Duodenal mucosa (tissue), 2 donors: ENCODE data around the gene APPL2.
A peak's percentile ranks its signal among the peaks of the same experiment; 100 is the strongest.
"Not testable (repeated sequence)": the region's sequence is repeated elsewhere in the genome, so short reads cannot be mapped to it uniquely, and the experiment has no call there.

ENCODE experiments used
- H3K27ac ChIP-seq: one replicate; pipeline ENCODE4 v1.7.0; 2013; ENCODE audit warnings: low read depth, low read length
- H3K27me3 ChIP-seq, 2 donors: one replicate each; pipeline ENCODE4 v1.7.0; 2013; ENCODE audit warnings: low read length in 2 of 2, control low read depth in 1 of 2; ENCODE audit not compliant: insufficient read depth in 2 of 2, control insufficient read depth in 1 of 2
- H3K36me3 ChIP-seq, 2 donors: one replicate each; pipeline ENCODE4 v1.7.0; 2013; ENCODE audit warnings: low read length in 2 of 2, control low read depth in 1 of 2; ENCODE audit not compliant: insufficient read depth in 2 of 2, control insufficient read depth in 1 of 2
- H3K4me1 ChIP-seq, 2 donors: one replicate each; pipeline ENCODE4 v1.7.0; 2013; ENCODE audit warnings: low read length in 2 of 2, control low read depth in 1 of 2; ENCODE audit not compliant: insufficient read depth in 2 of 2, control insufficient read depth in 1 of 2
- H3K4me3 ChIP-seq, 2 donors: one replicate each; pipeline ENCODE4 v1.7.0; 2013; ENCODE audit warnings: low read length in 2 of 2, low read depth in 1 of 2
- H3K9ac ChIP-seq, 2 donors: one replicate each; pipeline ENCODE4 v1.7.0; 2013; ENCODE audit warnings: low read length in 2 of 2, low read depth in 1 of 2
- H3K9me3 ChIP-seq, 2 donors: one replicate each; pipeline ENCODE4 v1.7.0; 2013; ENCODE audit warnings: low read length in 2 of 2, control low read depth in 1 of 2; ENCODE audit not compliant: control insufficient read depth in 1 of 2

The APPL2 gene

DNA sequence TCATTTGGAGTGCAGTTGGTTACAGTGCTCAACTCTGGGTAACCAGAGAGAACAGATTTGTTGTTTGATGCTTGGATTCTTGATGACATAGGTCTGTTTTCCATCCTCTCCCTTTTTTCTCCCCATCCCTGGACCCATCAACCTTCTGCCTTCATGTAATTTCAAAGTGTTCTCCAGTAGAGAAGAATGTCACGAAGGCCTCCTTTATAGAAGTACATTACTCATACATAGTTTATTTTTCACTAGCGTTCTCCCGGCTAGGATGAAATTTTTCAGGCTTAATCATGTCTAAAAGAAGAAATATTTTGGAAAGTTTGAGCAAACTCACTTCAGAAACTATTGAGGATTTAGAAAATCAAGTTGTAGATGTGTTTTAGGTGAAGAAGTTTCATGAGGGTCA is 20.9 kb upstream of the APPL2 start:
- H3K9ac ChIP-seq: no peak overlapping the region
- no peaks in the 10 kb centered on the region for H3K9me3 ChIP-seq
- no peaks in the 10 kb centered on the region for H3K4me1 ChIP-seq
- H3K27me3 ChIP-seq: no peaks in the 10 kb centered on the region
- no peak overlapping the region for H3K27ac ChIP-seq
- no peak overlapping the region for H3K4me3 ChIP-seq
- H3K36me3 ChIP-seq: no peaks in the 10 kb centered on the region

DNA sequence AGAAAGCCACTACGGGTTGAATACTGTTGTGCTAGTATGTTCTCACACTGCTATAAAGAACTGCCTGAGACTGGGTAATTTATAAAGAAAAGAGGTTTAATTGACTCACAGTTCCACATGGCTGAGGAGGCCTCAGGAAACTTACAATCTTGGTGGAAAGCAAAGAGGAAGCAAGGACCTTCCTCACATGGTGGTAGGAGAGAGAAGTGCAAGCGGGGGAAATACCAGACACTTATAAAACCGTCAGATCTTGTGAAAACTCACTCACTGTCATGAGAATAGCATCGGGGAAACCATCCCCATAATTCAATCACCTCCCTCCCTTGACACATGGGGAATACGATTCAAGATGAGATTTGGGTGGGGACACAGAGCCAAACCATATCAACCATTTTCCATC is 20.5 kb upstream of the APPL2 start:
- not testable (repeated sequence) for H3K27ac ChIP-seq, H3K4me3 ChIP-seq

DNA sequence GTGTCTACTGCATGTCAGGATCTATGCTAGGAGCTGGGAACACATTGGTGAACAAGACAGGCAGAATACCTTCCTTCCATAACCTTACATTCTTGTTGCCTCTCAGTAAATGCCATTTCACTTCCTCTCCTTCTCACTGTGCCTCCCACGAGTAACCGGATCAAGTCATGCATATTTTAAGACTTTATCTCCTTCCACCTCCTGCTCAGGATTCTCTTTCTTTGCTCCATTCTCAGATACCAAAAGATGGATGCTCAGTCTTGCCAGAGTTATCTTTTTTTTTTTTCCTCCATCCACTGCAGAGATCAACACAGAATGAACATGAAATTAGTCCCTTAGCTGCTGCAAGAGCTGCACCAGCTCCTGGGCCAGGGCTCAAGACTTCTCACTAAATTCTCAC is 20.0 kb upstream of the APPL2 start:
- Histone ChIP-seq H3K4me3 (no peak overlapping the region), H3K4me1 (no peaks in the 10 kb centered on the region), H3K27ac (no peak overlapping the region), H3K36me3 (no peaks in the 10 kb centered on the region), H3K9ac (no peak overlapping the region), H3K27me3 (no peaks in the 10 kb centered on the region), H3K9me3 (no peaks in the 10 kb centered on the region)

More for the DNA sequence above, 20.5 kb upstream of the APPL2 start:
- H3K4me1 ChIP-seq, H3K9ac ChIP-seq, H3K9me3 ChIP-seq, H3K27me3 ChIP-seq, H3K36me3 ChIP-seq: not testable (repeated sequence)

DNA sequence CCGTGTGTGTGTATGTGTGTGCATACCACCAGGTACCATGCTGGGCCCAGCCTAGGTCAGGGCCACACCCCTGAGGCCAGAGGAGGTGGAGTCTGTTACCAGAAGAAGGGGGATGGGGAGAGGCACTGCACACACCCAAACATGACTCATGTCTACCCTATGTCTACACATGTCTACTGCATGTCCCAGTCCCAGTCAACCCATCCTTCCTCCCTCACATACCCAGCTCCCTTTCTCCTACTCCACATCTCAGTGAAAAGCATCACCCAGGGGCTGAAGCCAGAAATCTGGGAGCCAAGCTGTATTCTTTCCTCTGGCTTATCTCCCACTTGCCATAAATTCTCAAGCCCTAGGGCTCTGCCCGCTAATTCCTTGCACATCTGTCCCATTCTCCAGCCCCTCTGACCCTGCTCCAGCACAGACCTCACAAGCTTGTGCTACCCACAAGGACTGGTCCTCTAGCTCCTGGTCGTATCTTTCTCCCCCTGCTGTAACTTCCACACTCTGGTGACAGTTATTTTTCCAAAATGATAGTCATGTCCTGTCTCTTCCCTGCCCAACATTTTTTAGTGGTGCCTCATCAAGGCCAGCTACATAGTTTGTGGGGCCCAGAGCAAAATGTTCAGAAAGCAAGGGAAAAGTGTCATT is 18.0 kb upstream of the APPL2 start:
- H3K27ac ChIP-seq: no peak overlapping the region
- H3K9me3 ChIP-seq: no peaks in the 10 kb centered on the region
- no peaks in the 10 kb centered on the region for H3K27me3 ChIP-seq
- H3K9ac ChIP-seq: no peak overlapping the region
- no peak overlapping the region for H3K4me3 ChIP-seq
- no peaks in the 10 kb centered on the region for H3K4me1 ChIP-seq
- H3K36me3 ChIP-seq: no peaks in the 10 kb centered on the region

DNA sequence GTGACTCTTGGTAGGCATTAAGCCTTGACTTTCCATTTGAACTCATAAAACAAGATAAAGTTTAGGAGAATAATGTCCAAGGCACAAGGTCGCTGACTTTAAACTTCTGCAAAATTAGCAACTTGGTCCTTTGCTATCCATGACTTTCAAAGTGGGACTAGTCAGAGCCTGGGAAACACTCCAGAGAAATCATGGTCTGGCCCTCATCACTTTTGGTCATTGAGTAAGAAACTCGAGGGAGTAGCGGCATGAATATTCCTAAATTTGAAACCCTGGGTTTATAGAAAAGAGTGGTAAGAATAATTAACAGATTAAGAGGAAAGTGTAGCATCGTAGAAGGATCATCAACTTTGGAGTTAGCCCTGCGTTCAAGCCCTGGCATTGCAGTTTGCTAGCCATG is 16.9 kb upstream of the APPL2 start:
- Histone ChIP-seq H3K9ac (no peak overlapping the region), H3K9me3 (no peaks in the 10 kb centered on the region), H3K27me3 (no peaks in the 10 kb centered on the region), H3K36me3 (no peaks in the 10 kb centered on the region), H3K27ac (no peak overlapping the region), H3K4me3 (no peak overlapping the region), H3K4me1 (no peaks in the 10 kb centered on the region)

DNA sequence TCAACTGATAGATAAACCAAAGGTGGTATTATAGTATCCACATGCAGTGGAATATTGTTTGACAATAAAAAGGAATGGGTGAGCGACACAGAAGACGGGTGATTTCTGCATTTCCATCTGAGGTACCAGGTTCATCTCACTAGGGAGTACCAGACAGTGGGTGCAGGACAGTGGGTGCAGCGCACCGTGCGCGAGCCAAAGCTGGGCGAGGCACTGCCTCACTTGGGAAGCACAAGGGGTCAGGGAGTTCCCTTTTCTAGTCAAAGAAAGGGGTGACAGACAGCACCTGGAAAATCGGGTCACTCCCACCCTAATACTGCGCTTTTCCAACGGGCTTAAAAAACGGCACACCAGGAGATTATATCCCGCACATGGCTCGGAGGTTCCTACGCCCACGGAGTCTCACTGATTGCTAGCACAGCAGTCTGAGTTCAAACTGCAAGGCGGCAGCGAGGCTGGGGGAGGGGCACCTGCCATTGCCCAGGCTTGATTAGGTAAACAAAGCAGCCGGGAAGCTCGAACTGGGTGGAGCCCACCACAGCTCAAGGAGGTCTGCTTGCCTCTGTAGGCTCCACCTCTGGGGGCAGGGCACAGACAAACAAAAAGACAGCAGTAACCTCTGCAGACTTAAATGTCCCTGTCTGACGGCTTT is 9.9 kb upstream of the APPL2 start:
- H3K9ac ChIP-seq, H3K27me3 ChIP-seq, H3K4me3 ChIP-seq, H3K9me3 ChIP-seq, H3K27ac ChIP-seq, H3K4me1 ChIP-seq, H3K36me3 ChIP-seq: not testable (repeated sequence)

DNA sequence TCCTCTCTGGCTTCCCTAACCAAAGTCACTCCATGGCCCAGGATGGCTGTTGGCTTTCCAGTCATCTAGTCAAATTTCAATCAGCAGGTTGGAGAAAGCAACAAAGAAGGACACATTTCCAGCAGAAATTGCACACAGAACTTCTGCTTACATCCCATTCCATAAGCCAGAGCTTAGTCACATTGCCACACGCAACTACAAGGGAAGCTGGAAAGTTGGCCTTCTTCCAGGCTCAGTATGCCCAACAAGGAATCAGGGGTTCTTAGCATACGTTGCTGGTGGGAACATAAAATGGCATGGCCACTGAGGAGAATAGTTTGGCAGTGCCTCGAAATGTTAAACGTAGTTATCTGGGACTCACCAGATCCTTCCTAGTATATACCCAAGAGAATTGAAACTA is 9.3 kb upstream of the APPL2 start:
- no peak overlapping the region for H3K4me3 ChIP-seq

DNA sequence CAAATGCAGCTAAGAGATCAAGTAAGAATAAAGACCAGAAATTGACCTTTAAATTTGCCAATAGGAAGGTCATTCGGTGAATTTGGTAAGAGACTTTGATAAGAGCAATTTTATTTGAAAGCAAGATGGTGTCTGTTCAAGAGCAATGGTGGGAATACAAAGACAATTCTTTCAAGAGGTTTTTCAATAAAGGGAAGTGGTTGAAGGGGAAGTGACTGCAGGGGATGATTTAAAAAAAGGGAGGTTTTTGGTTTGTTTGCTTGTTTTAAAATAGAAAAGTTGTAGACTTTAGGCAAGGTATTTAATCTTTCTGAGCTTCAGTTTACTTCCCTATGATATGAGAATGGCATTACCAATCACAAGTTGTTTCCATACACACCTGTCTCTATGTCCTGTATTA is 4.3 kb upstream of the APPL2 start:
- Histone ChIP-seq H3K36me3 (no peaks in the 10 kb centered on the region), H3K4me1 (peaks cover 13 to 15% of the 10 kb centered on the region in 2 donors), H3K9me3 (no peaks in the 10 kb centered on the region), H3K9ac (no peak overlapping the region), H3K4me3 (no peak overlapping the region), H3K27me3 (no peaks in the 10 kb centered on the region), H3K27ac (no peak overlapping the region)

More for the DNA sequence above, 9.3 kb upstream of the APPL2 start:
- Histone ChIP-seq H3K36me3 (no peaks in the 10 kb centered on the region), H3K9ac (no peak overlapping the region), H3K27me3 (no peaks in the 10 kb centered on the region), H3K9me3 (no peaks in the 10 kb centered on the region), H3K4me1 (no peaks in the 10 kb centered on the region), H3K27ac (no peak overlapping the region)

DNA sequence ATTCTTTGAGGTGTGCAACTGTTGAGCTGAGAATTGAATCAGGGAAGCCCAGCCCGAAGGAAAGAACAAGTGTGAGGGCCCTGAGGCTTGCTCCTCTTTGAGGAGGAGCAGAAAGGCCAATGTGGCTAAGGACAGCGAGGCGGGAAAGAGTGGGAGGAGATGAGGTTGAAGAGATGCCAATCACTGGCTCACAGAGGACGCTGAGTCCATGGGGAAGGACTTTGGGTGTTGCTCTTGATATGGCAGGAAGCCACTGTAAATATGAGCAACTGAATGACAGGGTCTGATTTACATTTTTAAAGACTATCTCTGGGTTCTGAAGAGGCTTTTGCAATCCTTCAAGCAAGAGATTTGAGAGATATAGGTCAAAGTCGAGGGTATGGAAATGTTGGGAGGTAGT is 3.3 kb upstream of the APPL2 start:
- H3K36me3 ChIP-seq: no peaks in the 10 kb centered on the region
- no peak overlapping the region for H3K27ac ChIP-seq
- H3K4me3 ChIP-seq: peak overlapping the region in 1 of 2 donors; percentile 19
- H3K4me1 ChIP-seq: peaks cover 22 to 23% of the 10 kb centered on the region in 2 donors
- H3K9me3 ChIP-seq: no peaks in the 10 kb centered on the region
- H3K27me3 ChIP-seq: no peaks in the 10 kb centered on the region
- H3K9ac ChIP-seq: no peak overlapping the region

DNA sequence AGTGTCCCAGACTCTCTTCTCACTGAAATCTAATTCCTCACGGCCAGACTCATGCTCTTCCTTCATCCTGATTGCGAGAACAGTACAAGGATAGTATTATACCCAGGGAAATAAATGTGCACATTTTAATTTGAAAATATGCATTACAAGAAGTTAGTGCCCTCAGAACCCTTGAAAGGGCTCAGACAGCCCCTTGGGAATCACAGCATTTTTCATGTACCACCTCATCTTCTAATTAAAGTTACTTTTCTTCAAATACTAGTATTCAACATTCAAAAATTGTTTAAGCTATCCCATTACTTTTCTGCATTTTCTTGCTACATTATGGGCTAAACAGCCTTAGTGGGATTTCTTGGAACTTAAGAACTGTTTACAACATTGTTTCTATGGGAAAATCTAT is 1.7 kb upstream of the APPL2 start:
- H3K36me3 ChIP-seq: no peaks in the 10 kb centered on the region
- H3K4me3 ChIP-seq: no peak overlapping the region
- no peaks in the 10 kb centered on the region for H3K27me3 ChIP-seq
- no peak overlapping the region for H3K9ac ChIP-seq
- peaks cover 38 to 39% of the 10 kb centered on the region in 2 donors for H3K4me1 ChIP-seq
- no peak overlapping the region for H3K27ac ChIP-seq
- no peaks in the 10 kb centered on the region for H3K9me3 ChIP-seq
